Loucy (cell line): Measurements from ENCODE around the gene ANKRD27.

Experiments
- EZH2phosphoT487 ChIP-seq: fragments of 200-600 bp; IDR thresholded peaks from 2 replicates; pipeline ENCODE4 v1.6.1; 2018; ENCODE audit warnings: antibody characterized with exemption, mild to moderate bottlenecking, moderate library complexity, borderline replicate concordance
- TF ChIP-seq, protein P1 (sequence below): fragments of 200-600 bp; sonication (generic); conservative IDR thresholded peaks from 2 replicates; pipeline ENCODE4 v1.5.1; 2014; ENCODE audit warnings: mild to moderate bottlenecking, antibody characterized with exemption, low read length

DNA sequence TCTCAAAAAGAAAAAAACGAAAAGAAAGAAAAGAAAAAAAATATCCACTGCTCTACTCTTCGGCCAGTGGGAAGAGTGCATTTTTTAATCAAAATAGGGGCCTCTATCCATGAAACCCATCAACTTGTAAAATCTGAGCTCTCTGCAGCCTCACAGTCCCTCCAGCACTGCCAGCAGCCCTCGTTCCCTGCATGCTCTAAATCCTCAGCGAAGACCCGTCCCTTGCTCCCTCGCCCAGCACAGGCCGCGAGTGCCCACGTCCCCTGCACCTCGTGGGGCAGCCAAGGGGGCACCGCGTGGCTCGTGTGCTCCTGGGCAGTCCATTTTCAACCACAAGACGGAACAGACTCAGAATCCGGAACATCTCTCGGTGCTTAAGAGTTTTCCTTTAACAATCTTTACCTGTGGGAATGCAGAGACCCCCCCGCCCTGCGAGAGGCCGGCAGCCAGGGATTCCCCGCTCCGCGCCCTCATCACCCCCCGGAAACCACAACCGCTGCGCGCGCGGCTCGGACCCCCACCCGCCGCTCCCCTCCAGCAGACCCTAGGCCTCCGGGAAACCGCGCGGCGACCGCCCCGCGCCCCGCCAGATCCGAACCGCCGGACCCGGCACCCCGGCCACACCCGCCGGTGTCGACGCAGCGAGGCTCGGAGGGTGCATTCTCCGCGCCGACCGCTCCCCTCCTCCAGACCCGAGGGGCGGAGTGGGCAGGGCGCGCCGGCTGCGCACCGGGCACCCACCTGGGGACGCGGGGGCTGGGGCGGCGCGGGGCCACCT, 638 bp downstream of the ANKRD27 start:
- TF ChIP-seq, protein P1, sequence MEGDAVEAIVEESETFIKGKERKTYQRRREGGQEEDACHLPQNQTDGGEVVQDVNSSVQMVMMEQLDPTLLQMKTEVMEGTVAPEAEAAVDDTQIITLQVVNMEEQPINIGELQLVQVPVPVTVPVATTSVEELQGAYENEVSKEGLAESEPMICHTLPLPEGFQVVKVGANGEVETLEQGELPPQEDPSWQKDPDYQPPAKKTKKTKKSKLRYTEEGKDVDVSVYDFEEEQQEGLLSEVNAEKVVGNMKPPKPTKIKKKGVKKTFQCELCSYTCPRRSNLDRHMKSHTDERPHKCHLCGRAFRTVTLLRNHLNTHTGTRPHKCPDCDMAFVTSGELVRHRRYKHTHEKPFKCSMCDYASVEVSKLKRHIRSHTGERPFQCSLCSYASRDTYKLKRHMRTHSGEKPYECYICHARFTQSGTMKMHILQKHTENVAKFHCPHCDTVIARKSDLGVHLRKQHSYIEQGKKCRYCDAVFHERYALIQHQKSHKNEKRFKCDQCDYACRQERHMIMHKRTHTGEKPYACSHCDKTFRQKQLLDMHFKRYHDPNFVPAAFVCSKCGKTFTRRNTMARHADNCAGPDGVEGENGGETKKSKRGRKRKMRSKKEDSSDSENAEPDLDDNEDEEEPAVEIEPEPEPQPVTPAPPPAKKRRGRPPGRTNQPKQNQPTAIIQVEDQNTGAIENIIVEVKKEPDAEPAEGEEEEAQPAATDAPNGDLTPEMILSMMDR, result no peak
- TF ChIP-seq EZH2phosphoT487, result no peak
